ENCODE results near the gene COX19. TPM values are rescaled to one million over a fixed set of nuclear protein-coding genes. Genes with fewer than 3 reads are reported as not detected.

Gene COX19
- total RNA-seq, 2 donors from 2014 or later = 2.8 to 5.5 TPM

DNA sequence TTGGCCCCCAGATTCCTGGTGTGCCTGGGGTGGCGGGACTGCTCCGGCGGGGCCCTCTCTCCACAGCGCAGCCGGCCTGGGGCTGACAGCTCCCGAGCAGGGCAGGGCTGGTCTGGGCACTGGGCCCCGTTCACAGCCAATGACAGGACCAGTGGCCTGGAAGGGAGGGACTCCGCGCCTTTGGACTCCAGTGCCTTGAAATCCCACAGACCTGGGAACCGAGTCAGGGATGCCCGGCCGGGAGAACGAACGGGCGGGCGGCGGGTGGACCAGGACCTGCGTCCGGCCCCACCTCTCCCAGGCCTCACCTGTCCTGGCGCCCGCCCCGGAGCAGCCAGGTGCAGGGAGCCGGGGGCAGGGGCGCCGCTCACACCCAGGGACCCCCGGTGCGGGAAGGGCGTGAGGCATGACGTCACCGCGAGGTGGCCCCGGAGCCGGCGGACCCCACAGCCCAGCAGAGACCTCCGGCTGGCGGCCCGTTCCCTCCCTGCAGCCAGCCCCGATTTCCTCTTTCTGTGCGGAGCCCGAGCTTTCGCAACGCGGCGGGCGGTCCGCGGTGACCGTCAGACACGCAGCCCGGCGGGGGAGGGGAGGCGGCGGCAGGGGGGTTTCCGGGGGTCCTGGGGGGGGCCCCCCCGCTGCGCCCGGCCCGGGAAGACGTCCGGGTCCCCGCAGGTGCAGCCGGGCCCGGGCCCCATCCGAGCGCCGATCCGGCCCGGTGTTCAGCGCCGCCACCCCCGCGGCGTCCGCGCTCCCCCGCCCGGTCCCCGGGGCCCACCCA lies 21.6 kb downstream of the COX19 start:
- H3K27me3 ChIP-seq = peaks cover 0 to 8% of the 10 kb centered on the region in 2 donors
- peak overlapping the region; percentile 44 to 54 for H3K4me3 ChIP-seq
- no peaks in the 10 kb centered on the region for H3K36me3 ChIP-seq
- H3K27ac ChIP-seq = peak overlapping the region; percentile 9 to 23
- no peak for DNase-seq (ENCODE audit: low spot score)
- TF ChIP-seq, protein P1, sequence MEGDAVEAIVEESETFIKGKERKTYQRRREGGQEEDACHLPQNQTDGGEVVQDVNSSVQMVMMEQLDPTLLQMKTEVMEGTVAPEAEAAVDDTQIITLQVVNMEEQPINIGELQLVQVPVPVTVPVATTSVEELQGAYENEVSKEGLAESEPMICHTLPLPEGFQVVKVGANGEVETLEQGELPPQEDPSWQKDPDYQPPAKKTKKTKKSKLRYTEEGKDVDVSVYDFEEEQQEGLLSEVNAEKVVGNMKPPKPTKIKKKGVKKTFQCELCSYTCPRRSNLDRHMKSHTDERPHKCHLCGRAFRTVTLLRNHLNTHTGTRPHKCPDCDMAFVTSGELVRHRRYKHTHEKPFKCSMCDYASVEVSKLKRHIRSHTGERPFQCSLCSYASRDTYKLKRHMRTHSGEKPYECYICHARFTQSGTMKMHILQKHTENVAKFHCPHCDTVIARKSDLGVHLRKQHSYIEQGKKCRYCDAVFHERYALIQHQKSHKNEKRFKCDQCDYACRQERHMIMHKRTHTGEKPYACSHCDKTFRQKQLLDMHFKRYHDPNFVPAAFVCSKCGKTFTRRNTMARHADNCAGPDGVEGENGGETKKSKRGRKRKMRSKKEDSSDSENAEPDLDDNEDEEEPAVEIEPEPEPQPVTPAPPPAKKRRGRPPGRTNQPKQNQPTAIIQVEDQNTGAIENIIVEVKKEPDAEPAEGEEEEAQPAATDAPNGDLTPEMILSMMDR (IDR thresholded peaks at IDR 0.05) = no peak
- no peaks in the 10 kb centered on the region for H3K9me3 ChIP-seq
- H3K4me1 ChIP-seq = peaks cover 0 to 19% of the 10 kb centered on the region in 2 donors

DNA sequence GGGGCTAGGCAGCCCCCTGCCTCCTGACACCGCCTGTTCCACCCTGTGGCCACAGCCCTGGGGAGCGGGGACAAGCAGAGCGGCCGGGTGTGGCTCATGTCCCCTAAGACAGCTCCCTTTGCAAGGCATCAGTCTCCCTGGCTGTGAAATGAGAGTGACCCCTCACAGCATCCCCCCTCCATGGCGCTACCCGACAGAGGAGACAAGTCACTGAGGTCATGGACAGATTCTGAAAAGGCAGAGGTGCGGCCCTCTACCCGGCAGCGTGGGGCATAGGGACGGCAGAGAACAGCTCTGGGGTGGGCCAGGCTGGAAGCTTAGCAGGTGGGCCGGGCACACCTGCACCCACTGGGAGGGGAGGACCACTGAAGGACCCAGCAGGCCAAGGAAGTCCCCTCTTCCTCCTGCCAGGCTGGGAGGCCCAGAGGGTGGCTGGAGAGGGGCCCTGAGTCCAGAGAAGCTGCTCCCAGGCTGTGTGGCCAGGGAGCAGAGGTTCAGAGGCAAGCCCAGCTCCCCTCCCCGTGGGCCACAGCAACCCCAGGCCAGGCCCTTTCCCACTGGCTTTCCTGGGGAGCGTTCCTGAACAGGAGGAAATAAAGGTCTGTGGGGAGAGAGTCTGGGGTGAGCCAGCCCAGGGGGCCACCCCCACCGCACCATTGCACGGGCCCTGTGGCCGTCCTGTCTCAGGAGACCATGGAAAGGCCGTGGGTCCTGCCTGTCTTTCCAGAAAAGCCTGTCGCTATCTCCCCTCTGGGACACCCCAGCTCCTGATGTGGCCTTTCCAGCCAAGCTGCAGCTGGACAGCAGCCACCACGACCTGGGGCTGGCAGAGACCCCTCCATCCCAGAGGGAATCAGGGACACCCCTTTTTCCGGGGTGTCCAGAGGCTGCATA lies 22.6 kb downstream of the COX19 start:
- H3K27ac ChIP-seq = no peak overlapping the region
- peaks cover 0 to 8% of the 10 kb centered on the region in 2 donors for H3K27me3 ChIP-seq
- peaks cover 0 to 19% of the 10 kb centered on the region in 2 donors for H3K4me1 ChIP-seq
- TF ChIP-seq, protein P1 (IDR thresholded peaks at IDR 0.05) = no peak
- peak overlapping the region; percentile 44 to 54 for H3K4me3 ChIP-seq
- no peaks in the 10 kb centered on the region for H3K36me3 ChIP-seq
- H3K9me3 ChIP-seq = no peaks in the 10 kb centered on the region
- no peak for DNase-seq (ENCODE audit: low spot score)

DNA sequence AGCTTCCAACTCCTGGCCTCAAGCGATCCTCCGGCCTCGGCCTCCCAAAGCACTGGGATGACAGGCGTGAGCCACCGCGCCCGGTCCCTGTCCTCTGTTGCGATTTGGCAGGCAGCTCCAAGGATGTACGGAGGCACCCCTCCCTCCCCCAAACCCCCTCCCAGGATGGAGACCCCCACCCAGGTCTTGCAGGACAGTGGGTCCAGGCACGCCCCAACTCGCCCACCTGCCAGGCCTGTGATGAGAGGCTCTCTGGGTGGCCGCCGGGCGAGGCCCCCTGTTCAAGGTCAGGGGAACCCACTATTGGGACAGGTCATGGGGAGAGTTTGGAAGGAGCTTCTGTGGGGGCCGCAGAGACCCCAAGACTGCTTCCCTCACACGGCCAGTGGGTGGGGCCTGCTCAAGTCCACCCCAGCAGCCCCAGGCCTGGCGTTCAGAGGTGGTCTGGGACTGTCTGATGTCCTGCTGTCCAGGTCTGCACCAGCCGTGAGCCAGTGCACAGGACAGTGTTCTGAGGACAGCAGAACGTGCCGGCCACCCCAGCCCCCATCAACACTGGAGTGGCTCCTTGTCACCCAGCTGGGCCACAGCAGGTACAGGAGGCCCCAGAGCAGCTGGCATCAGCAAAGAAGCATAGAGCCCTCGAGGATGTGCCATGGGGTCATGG lies 23.3 kb downstream of the COX19 start:
- no peaks in the 10 kb centered on the region for H3K9me3 ChIP-seq
- peaks cover 0 to 19% of the 10 kb centered on the region in 2 donors for H3K4me1 ChIP-seq
- peaks cover 0 to 8% of the 10 kb centered on the region in 2 donors for H3K27me3 ChIP-seq
- no peaks in the 10 kb centered on the region for H3K36me3 ChIP-seq
- no peak overlapping the region for H3K4me3 ChIP-seq
- no peak overlapping the region for H3K27ac ChIP-seq
- no peak for DNase-seq (ENCODE audit: low spot score)
- TF ChIP-seq, protein P1 (IDR thresholded peaks at IDR 0.05) = no peak

DNA sequence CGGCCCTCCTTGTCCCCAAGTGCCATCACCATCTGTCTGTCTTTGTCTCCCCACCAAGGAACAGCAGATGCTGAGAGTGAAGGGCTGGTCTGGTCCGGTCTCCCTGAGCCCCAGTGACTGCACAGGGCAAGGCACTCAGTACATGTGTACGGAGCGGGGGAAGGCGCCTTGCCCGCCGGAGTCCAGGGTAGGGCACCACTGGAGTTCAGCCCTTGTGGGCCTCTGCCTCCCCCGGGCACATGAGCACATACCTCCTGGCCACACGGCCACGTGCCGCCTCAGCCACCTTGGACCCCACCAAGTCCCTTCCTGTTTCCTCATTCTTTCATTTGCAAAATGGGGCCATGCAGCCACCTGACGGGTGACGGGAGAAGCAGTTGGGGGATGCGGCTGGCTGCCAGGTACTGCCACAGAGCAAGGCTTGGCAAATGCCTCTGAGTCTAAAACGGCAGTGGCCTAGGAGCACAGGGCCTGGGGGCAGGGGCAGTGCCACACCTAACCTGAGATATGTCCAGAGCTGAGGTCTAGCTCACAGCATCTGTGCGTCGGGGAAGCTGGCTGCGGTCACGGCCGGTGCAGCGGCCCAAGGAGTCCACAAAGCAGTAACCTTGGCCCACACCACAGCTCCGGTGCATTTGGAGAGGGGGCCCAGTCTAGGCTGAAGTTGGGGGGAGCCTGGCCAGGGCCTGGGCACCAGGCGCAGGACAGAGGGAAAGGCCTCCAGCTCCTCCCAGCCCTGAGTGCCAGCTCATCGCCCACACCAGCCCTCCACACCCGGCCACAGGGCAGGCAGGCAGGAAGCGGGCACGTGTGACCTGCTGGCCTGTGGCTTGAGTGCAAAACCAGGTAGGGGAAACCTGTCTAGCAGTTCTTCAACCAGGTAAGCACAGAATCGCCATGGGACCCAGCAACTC lies 26.1 kb downstream of the COX19 start:
- no peak overlapping the region for H3K4me3 ChIP-seq
- peaks cover 0 to 14% of the 10 kb centered on the region in 2 donors for H3K4me1 ChIP-seq
- H3K36me3 ChIP-seq = no peaks in the 10 kb centered on the region
- DNase-seq (ENCODE audit: low spot score) = no peak
- TF ChIP-seq, protein P1 (IDR thresholded peaks at IDR 0.05) = no peak
- H3K27me3 ChIP-seq = peaks cover 0 to 8% of the 10 kb centered on the region in 2 donors
- H3K9me3 ChIP-seq = no peaks in the 10 kb centered on the region
- no peak overlapping the region for H3K27ac ChIP-seq
